ENCODE data around the gene ASTN2.

The ASTN2 gene

DNA sequence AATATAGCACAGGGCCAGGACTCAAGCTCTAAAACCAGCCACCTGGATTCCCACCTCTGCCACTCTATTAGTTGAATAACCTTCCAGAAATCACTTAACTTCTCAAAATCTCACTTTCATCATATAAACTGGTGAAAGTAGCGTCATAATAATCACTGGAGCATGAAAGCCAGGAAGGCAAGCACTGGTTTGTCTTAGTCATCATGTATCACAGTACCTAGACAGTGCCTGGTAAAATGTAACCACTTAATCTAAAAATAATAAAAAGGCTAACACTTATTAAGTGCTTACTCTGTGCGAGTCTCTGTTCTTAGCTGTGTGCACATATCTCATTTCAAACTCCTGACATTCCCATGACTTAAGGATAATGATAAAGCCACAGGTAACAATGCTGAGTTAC, 109.4 kb downstream of the ASTN2 start:
- H3K27ac ChIP-seq (ENCODE audit: low read depth, low read length): no peak overlapping the region
- H3K9ac ChIP-seq (ENCODE audit: low read length): no peak overlapping the region
- H3K36me3 ChIP-seq (ENCODE audit: control insufficient read depth, insufficient read depth, low read length): no peaks in the 10 kb centered on the region
- peaks cover 2% of the 10 kb centered on the region for H3K27me3 ChIP-seq (ENCODE audit: control insufficient read depth, insufficient read depth, low read length)
- no peak overlapping the region for H3K4me3 ChIP-seq (ENCODE audit: low read length)
- no peaks in the 10 kb centered on the region for H3K4me1 ChIP-seq (ENCODE audit: control insufficient read depth, insufficient read depth, low read length)

DNA sequence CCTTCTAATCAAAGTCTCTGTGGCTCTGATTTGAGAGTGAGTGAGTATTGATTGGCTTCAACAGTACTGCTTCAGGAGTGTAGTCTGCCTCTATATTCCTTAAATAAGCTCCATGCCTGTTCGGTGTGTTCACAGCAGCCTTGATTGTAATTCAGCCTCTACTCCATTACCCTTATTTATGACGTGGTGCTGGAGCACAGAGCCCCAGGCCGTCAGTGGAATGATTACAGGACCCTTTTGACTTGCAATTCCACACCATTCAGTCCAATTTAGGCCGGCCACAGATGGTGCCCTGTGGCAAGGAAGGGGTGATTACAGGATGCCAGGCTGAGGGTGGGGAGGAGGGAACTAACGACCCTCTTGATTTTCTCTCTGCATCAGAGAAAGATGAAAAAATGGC, 110.3 kb downstream of the ASTN2 start:
- Histone ChIP-seq H3K36me3 (ENCODE audit: control insufficient read depth, insufficient read depth, low read length) (no peaks in the 10 kb centered on the region), H3K4me1 (ENCODE audit: control insufficient read depth, insufficient read depth, low read length) (no peaks in the 10 kb centered on the region), H3K9ac (ENCODE audit: low read length) (no peak overlapping the region), H3K27ac (ENCODE audit: low read depth, low read length) (no peak overlapping the region), H3K27me3 (ENCODE audit: control insufficient read depth, insufficient read depth, low read length) (peaks cover 2% of the 10 kb centered on the region), H3K4me3 (ENCODE audit: low read length) (no peak overlapping the region)

DNA sequence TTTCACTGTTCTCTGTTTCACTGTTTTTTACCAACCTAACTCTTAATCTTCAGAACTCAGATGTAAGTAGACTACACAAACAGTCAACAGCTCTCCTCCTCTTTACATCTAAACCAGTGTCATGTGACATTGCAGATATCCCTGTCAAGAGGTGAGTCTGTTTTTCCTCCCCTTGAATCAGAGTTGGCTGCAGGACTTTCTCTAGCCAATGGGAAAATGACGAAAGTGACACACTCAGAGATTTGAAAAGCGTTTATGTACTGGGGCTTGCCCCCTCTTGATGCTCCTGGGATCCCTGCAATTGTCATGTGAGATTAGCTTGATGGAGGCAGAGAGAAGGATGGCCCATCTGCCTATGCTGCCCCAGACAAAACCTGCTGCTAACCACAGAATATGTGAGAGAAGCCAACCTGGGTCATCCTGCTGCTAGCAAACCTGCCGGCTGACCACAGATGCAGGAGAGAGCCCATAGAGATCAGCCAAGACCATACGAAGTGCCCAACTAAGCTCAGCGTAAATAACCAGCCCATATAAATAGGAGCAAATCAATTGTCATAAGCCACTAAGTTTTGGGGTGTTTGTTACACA, 111.1 kb downstream of the ASTN2 start:
- Histone ChIP-seq H3K27me3 (ENCODE audit: control insufficient read depth, insufficient read depth, low read length) (peaks cover 2% of the 10 kb centered on the region), H3K9ac (ENCODE audit: low read length) (no peak overlapping the region), H3K4me1 (ENCODE audit: control insufficient read depth, insufficient read depth, low read length) (no peaks in the 10 kb centered on the region), H3K36me3 (ENCODE audit: control insufficient read depth, insufficient read depth, low read length) (no peaks in the 10 kb centered on the region), H3K27ac (ENCODE audit: low read depth, low read length) (no peak overlapping the region), H3K4me3 (ENCODE audit: low read length) (no peak overlapping the region)

DNA sequence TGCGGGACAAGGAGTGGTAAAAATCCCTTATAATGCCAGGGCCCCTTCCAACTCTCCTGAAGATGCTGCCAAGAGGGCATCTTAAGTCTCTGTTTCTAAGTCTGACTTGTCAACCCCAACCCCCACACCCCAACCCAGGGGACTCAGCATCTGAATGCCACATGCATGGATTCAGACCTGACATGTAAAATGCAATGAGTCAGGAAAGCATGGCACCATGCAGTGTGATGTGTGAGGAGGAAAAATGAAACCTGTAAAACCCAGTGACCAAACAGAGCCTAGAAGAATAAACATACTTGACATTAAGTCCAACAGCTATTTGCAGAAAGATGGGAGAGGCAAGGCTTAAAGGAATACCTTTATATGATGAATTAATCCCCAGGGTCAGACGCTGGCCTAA, 112.4 kb downstream of the ASTN2 start:
- H3K4me3 ChIP-seq (ENCODE audit: low read length): no peak overlapping the region
- no peak overlapping the region for H3K27ac ChIP-seq (ENCODE audit: low read depth, low read length)
- no peaks in the 10 kb centered on the region for H3K4me1 ChIP-seq (ENCODE audit: control insufficient read depth, insufficient read depth, low read length)
- H3K9ac ChIP-seq (ENCODE audit: low read length): no peak overlapping the region
- no peaks in the 10 kb centered on the region for H3K36me3 ChIP-seq (ENCODE audit: control insufficient read depth, insufficient read depth, low read length)
- peaks cover 2% of the 10 kb centered on the region for H3K27me3 ChIP-seq (ENCODE audit: control insufficient read depth, insufficient read depth, low read length)

DNA sequence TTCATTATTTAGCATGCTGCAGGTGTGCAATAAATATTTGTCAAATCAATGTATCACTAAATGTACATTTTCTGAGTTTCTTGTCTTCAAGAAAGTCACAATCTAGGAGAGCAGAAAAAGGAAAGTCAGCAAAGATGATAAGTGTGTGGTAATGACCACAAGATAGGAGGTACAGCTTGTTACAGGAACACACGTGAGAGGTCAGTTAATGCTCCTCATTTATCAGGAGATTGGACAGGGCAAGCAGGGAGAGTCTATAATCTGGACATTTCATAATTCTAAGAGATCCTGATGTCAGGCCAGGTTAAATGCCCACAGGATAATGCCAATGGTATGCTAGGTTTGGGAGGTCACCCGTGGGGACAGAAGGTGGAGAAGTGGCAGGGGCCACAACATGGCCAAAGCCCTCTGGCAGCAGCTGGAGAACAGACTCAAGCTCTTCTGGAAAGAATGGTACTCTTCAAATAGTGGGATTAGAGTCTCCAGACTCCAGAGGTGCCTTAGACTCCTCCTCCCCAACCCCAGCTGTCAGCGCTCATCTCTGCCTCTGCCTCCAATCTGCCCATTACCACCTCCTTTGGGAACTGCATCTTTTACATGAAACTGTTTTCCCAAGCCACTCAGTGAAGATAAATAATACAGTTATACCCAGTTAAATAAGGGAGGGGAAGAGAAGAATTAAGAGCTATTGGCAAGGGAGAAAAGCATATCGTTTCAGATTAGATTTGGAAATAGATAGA, 114.3 kb downstream of the ASTN2 start:
- H3K9ac ChIP-seq (ENCODE audit: low read length): no peak overlapping the region
- H3K4me3 ChIP-seq (ENCODE audit: low read length): no peak overlapping the region
- H3K27me3 ChIP-seq (ENCODE audit: control insufficient read depth, insufficient read depth, low read length): peaks cover 2% of the 10 kb centered on the region
- no peaks in the 10 kb centered on the region for H3K4me1 ChIP-seq (ENCODE audit: control insufficient read depth, insufficient read depth, low read length)
- H3K36me3 ChIP-seq (ENCODE audit: control insufficient read depth, insufficient read depth, low read length): no peaks in the 10 kb centered on the region
- H3K27ac ChIP-seq (ENCODE audit: low read depth, low read length): no peak overlapping the region

DNA sequence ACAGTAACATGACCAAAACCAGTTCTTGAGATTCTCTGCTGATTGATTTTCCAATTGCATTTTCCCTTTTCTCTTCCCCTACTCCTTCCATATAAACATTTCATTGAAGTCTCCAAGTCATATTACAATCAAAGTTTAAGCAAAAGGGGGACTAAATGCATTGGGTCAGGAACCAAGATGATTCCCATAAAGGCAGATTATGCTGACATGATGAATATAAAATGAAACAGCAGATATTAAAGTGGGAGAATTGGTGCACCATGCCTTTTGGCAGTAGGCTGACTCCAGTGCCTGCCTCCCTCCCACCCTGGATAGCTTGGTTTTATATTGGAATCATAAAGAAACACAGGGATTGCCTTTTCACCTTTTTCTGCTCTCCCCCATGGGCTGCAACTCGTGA, 118.4 kb downstream of the ASTN2 start:
- H3K27ac ChIP-seq (ENCODE audit: low read depth, low read length): no peak overlapping the region
- no peak overlapping the region for H3K4me3 ChIP-seq (ENCODE audit: low read length)
- no peaks in the 10 kb centered on the region for H3K4me1 ChIP-seq (ENCODE audit: control insufficient read depth, insufficient read depth, low read length)
- no peaks in the 10 kb centered on the region for H3K27me3 ChIP-seq (ENCODE audit: control insufficient read depth, insufficient read depth, low read length)
- H3K36me3 ChIP-seq (ENCODE audit: control insufficient read depth, insufficient read depth, low read length): no peaks in the 10 kb centered on the region
- no peak overlapping the region for H3K9ac ChIP-seq (ENCODE audit: low read length)

DNA sequence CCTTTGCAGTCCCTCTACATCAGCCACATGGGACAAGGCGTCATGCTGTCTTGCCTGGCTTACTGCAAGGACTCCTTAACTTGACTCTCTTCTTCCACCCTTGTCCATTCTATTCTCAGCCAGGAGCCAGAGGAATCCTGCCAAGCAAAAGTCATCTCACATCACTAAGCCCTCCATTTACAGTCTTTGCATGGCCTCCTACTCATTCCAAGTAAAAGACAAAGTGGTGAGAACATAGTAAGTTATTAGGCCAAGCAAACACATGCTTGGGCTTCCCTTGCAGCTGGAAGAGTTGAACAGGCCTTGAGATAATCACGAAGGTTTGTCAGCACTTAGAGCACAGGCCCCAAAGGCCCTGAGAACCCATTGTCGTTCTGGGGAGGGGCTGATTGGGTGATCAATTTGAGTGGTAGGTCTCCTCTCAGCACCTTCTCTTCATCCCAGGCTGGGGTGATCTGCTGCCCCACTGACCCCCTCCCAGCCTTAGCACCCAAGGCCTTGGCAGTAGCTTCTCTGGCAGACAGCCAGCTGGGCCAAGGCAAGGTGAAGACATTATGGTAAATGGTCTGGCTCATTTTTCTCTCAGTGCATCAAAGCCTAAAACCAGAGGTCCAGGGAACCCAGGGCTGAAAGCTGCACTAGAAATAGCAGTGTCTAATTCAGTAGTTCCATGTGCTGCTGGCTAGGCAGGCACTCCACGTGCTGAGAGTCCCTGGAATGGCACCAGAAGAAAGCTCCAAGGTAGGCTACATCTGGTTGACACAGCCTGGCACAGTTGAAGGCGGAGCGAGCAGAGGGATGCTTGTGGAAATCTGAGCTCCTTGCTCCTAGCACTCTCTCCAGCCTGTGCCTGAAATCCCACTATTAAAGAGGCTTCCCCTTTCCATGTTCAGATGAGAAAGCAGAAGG, 121.4 kb downstream of the ASTN2 start:
- H3K4me1 ChIP-seq (ENCODE audit: control insufficient read depth, insufficient read depth, low read length): no peaks in the 10 kb centered on the region
- no peak overlapping the region for H3K4me3 ChIP-seq (ENCODE audit: low read length)
- H3K27me3 ChIP-seq (ENCODE audit: control insufficient read depth, insufficient read depth, low read length): no peaks in the 10 kb centered on the region
- no peak overlapping the region for H3K9ac ChIP-seq (ENCODE audit: low read length)
- H3K36me3 ChIP-seq (ENCODE audit: control insufficient read depth, insufficient read depth, low read length): no peaks in the 10 kb centered on the region
- H3K27ac ChIP-seq (ENCODE audit: low read depth, low read length): no peak overlapping the region

DNA sequence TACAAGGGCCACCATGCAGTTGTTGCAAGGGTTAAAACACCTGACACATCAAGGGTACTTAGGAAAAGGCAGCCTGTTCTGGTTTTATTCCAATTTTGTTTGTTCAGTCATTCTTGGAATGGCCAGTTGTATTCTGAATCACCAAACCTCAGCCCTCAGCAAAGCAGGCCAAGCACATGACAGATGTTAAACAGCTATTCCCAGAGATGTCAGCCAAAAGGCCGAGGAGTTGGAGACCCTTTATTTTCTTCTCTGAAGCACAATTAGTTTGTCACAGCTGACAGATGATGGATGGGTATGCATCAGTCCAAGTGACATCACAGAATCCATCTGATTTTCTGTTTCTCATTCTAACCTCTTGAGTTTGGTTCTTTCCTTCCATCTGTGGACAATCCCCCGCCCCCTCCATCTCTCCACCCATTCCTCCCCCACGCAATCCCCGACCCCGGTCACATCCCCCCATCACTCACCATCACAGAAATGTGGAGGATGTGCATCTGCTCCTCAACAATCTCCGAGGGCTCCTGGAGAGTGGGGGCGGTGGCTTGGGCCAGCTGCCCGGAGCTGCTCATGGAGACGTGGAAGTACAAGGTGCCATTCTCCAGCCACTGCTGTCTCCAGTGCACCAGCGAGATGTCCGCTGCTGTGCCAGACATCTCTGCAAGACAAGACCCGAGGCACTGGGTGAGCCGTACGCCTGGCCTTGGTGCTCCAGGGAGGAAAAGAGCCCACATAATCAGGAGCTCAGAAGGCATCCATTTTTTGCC, 123.8 kb downstream of the ASTN2 start:
- Histone ChIP-seq H3K4me1 (ENCODE audit: control insufficient read depth, insufficient read depth, low read length) (no peaks in the 10 kb centered on the region), H3K36me3 (ENCODE audit: control insufficient read depth, insufficient read depth, low read length) (no peaks in the 10 kb centered on the region), H3K27me3 (ENCODE audit: control insufficient read depth, insufficient read depth, low read length) (no peaks in the 10 kb centered on the region), H3K27ac (ENCODE audit: low read depth, low read length) (no peak overlapping the region), H3K9ac (ENCODE audit: low read length) (no peak overlapping the region), H3K4me3 (ENCODE audit: low read length) (no peak overlapping the region)

DNA sequence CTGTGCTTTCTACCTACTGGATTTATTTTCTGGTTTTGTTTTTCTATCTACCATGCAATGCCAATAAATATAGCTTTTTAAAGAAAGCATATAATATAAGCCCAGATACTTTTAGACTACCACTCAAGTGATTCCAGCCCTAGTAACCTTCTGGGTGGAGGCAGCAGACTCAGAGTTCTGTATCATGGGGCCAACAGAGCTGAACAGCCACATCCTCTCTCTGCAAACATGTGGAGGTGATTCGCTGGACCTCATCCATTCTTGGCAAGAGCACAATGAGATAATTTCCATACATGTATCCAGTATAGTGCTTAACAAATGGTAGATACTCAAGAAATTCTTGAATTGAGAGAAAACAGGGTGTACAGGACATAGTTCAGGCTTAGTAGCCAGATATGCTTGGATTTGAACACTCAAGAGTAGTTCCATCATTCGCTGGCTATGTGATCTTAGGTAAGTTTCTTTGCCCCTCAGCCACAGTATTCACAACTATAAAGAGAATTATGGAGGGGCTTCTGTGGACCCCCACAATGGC, 124.5 kb downstream of the ASTN2 start:
- Histone ChIP-seq H3K9ac (ENCODE audit: low read length) (no peak overlapping the region), H3K27ac (ENCODE audit: low read depth, low read length) (no peak overlapping the region), H3K4me3 (ENCODE audit: low read length) (no peak overlapping the region), H3K4me1 (ENCODE audit: control insufficient read depth, insufficient read depth, low read length) (no peaks in the 10 kb centered on the region), H3K27me3 (ENCODE audit: control insufficient read depth, insufficient read depth, low read length) (no peaks in the 10 kb centered on the region), H3K36me3 (ENCODE audit: control insufficient read depth, insufficient read depth, low read length) (no peaks in the 10 kb centered on the region)

DNA sequence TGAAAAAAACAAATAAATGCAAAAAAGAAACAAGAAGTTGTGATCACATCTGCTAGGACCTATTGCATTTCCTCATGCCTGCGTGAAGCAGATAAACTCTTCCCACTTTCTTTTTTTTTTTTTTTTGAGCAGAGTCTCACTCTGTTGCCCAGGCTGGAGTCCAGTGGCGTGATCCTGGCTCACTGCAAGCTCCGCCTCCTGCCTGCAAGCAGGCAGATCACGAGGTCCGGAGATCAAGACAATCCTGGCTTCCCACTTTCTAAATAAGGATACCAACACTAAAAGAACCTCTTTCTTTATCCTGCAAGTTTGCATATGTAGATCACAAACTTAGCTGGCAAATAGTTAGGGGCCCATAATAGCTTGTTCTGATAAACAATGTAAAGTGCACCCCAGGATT, 128.6 kb downstream of the ASTN2 start:
- H3K4me3 ChIP-seq (ENCODE audit: low read length): no peak overlapping the region
- no peak overlapping the region for H3K27ac ChIP-seq (ENCODE audit: low read depth, low read length)
- H3K36me3 ChIP-seq (ENCODE audit: control insufficient read depth, insufficient read depth, low read length): no peaks in the 10 kb centered on the region
- no peaks in the 10 kb centered on the region for H3K27me3 ChIP-seq (ENCODE audit: control insufficient read depth, insufficient read depth, low read length)
- H3K4me1 ChIP-seq (ENCODE audit: control insufficient read depth, insufficient read depth, low read length): no peaks in the 10 kb centered on the region
- no peak overlapping the region for H3K9ac ChIP-seq (ENCODE audit: low read length)

DNA sequence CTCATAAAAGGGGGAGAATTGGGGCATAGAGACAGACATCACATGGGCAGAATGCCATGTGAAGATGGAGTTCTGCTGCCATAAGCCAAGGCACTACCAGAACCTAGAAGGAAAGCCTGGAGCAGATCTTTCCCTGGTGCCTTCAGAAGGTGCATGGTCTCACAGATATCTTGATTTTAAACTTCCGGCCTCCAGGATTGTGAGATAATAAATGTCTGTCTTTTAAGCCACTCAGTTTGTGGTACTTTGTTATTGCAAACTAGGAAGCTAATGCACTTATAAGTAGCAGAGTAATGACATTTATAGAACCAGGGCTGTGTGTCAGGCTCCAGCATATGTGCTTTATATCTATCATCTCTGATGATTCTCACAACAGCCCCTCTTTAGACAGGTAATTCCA, 130.4 kb downstream of the ASTN2 start:
- Histone ChIP-seq H3K27ac (ENCODE audit: low read depth, low read length) (no peak overlapping the region), H3K9ac (ENCODE audit: low read length) (no peak overlapping the region), H3K4me3 (ENCODE audit: low read length) (no peak overlapping the region), H3K4me1 (ENCODE audit: control insufficient read depth, insufficient read depth, low read length) (no peaks in the 10 kb centered on the region), H3K27me3 (ENCODE audit: control insufficient read depth, insufficient read depth, low read length) (no peaks in the 10 kb centered on the region), H3K36me3 (ENCODE audit: control insufficient read depth, insufficient read depth, low read length) (no peaks in the 10 kb centered on the region)

DNA sequence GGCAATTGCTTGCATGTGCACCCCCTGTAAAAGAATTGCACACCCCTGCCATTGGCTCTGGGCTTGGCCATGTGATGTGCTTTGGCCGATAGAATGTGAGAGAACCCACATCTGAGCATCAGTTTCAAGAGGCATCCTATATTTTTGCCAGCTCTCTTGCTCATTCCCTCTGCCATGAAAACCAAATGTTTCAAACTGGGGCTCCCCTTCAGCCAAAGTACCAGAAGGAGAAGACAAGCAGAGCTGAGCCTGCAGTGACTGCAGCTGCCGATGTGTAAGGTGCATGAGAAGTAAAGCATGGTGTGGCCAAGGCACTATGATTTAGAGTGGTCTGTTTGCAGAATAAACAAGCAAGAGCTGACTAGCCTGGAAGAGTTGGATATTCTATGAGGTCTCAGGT, 132.3 kb downstream of the ASTN2 start:
- Histone ChIP-seq H3K27me3 (ENCODE audit: control insufficient read depth, insufficient read depth, low read length) (no peaks in the 10 kb centered on the region), H3K4me1 (ENCODE audit: control insufficient read depth, insufficient read depth, low read length) (no peaks in the 10 kb centered on the region), H3K4me3 (ENCODE audit: low read length) (no peak overlapping the region), H3K9ac (ENCODE audit: low read length) (no peak overlapping the region), H3K27ac (ENCODE audit: low read depth, low read length) (no peak overlapping the region), H3K36me3 (ENCODE audit: control insufficient read depth, insufficient read depth, low read length) (no peaks in the 10 kb centered on the region)
